H1 (cell line): ENCODE data around the gene EBF3. TPM values are rescaled to one million over a fixed set of nuclear protein-coding genes. Genes with fewer than 3 reads are reported as not detected.

Source experiments
- CTCF ChIA-PET: fragments of 300-600 bp; sonication (Branson Sonifier 250); formaldehyde crosslinking; loops from one replicate; lab custom pipeline; 2021; ENCODE audit not compliant: partially characterized antibody; lab: Charles Lee
- POLR2A ChIA-PET: fragments of 300-600 bp; sonication (Branson Sonifier 250); formaldehyde crosslinking; loops from one replicate; lab custom pipeline; 2021; ENCODE audit warnings: inconsistent platforms; ENCODE audit not compliant: partially characterized antibody; lab: Charles Lee
- DNase-seq, 2 experiments: peaks; one replicate each; pipeline versions ENCODE4 v3.0.0 to v3.0.0-alpha.2; 2010 to 2022; ENCODE audit warnings: low spot score in 2 of 2, low read depth in 1 of 2, mixed read lengths in 1 of 2
- FAIRE-seq: peaks from 2 replicates; lab custom pipeline; 2011; peaks lifted over from hg19 to GRCh38; lab: Jason Lieb, UNC
- H2AFZ ChIP-seq: 2 replicates; pipeline ENCODE4 v1.8.1; 2012; ENCODE audit warnings: low read length, inconsistent platforms
- H2AK5ac ChIP-seq: 2 replicates; pipeline ENCODE4 v1.6.1; 2013; ENCODE audit warnings: low read depth, low read length
- H2BK120ac ChIP-seq: replicated peaks from 2 replicates; pipeline ENCODE3; 2013; ENCODE audit warnings: low read depth, low read length, inconsistent platforms
- H2BK12ac ChIP-seq: 2 replicates; pipeline ENCODE4 v1.6.1; 2013; ENCODE audit warnings: low read depth, low read length
- H2BK15ac ChIP-seq: 2 replicates; pipeline ENCODE4 v1.6.1; 2013; ENCODE audit warnings: low read length
- H2BK20ac ChIP-seq: 2 replicates; pipeline ENCODE4 v1.6.1; 2013; ENCODE audit warnings: low read length
- H2BK5ac ChIP-seq: 2 replicates; pipeline ENCODE4 v1.6.1; 2013; ENCODE audit warnings: low read depth, low read length
- H3K14ac ChIP-seq: 2 replicates; pipeline ENCODE4 v1.6.1; 2013; ENCODE audit warnings: inconsistent platforms; ENCODE audit not compliant: insufficient read length
- H3K18ac ChIP-seq: 2 replicates; pipeline ENCODE4 v1.6.1; 2013; ENCODE audit warnings: low read length; ENCODE audit errors: extremely low read depth
- H3K23ac ChIP-seq: 2 replicates; pipeline ENCODE4 v1.6.1; 2013; ENCODE audit warnings: inconsistent platforms; ENCODE audit not compliant: insufficient read length
- H3K23me2 ChIP-seq: 2 replicates; pipeline ENCODE4 v1.6.1; 2013; ENCODE audit warnings: low read depth, low read length
- H3K27ac ChIP-seq: 2 replicates; pipeline ENCODE4 v1.6.1; 2011; ENCODE audit warnings: low read depth, low read length, inconsistent platforms
- H3K27me3 ChIP-seq, 4 experiments: replicated peaks in 1 of 4; 1 replicate in 1 of 4; 2 replicates in 3 of 4; pipeline versions ENCODE4 v1.6.1 to v1.8.1; 2011 to 2013; ENCODE audit warnings: low read length in 3 of 4, mild to moderate bottlenecking in 3 of 4, inconsistent platforms in 2 of 4, mixed read lengths in 2 of 4, moderate library complexity in 1 of 4; ENCODE audit not compliant: control insufficient read depth in 3 of 4, insufficient read depth in 3 of 4; ENCODE audit errors: extremely low read depth in 1 of 4
- H3K36me3 ChIP-seq, 4 experiments: 2 replicates each; pipeline versions ENCODE4 v1.6.1 to v1.8.1; 2011 to 2013; ENCODE audit warnings: mild to moderate bottlenecking in 4 of 4, low read length in 3 of 4, moderate library complexity in 2 of 4, control low read depth in 1 of 4, inconsistent platforms in 1 of 4; ENCODE audit not compliant: insufficient read depth in 4 of 4, control insufficient read depth in 2 of 4
- H3K4ac ChIP-seq: replicated peaks from 2 replicates; pipeline ENCODE3; 2013; ENCODE audit warnings: low read length, low read depth, mixed read lengths, inconsistent platforms; ENCODE audit not compliant: insufficient read length
- H3K4me1 ChIP-seq, 4 experiments: replicated peaks in 1 of 4; 1 replicate in 1 of 4; 2 replicates in 3 of 4; pipeline versions ENCODE4 v1.6.1 to v1.8.1; 2011 to 2013; ENCODE audit warnings: low read length in 3 of 4, inconsistent platforms in 2 of 4, mixed read lengths in 1 of 4; ENCODE audit not compliant: insufficient read depth in 4 of 4, control insufficient read depth in 3 of 4
- H3K4me2 ChIP-seq, 2 experiments: 2 replicates each; pipeline versions ENCODE4 v1.6.1 to v1.8.1; 2011 to 2013; ENCODE audit warnings: low read depth in 2 of 2, low read length in 2 of 2, control low read depth in 1 of 2, inconsistent platforms in 1 of 2, mild to moderate bottlenecking in 1 of 2; ENCODE audit not compliant: insufficient read depth in 1 of 2
- H3K4me3 ChIP-seq, 4 experiments: fragments of 200-600, 300-600 bp in 1 of 4; sonication (generic), shearing (Covaris generic), sonication (Bioruptor Twin) in 1 of 4; 2 replicates each; pipeline versions ENCODE4 v1.5.1 to v1.8.1; 2011 to 2016; ENCODE audit warnings: low read length in 4 of 4, low read depth in 3 of 4, control low read depth in 2 of 4, inconsistent platforms in 2 of 4, mild to moderate bottlenecking in 2 of 4, mixed read lengths in 1 of 4, moderate library complexity in 1 of 4; ENCODE audit not compliant: insufficient read depth in 2 of 4; ENCODE audit errors: extremely low read depth in 1 of 4
- H3K56ac ChIP-seq: replicated peaks from 2 replicates; pipeline ENCODE3; 2013; ENCODE audit warnings: low read depth, mild to moderate bottlenecking, mixed read lengths, low read length, inconsistent platforms; ENCODE audit not compliant: insufficient read length
- H3K79me1 ChIP-seq: 2 replicates; pipeline ENCODE4 v1.6.1; 2013; ENCODE audit warnings: low read depth, low read length, control low read depth
- H3K79me2 ChIP-seq, 2 experiments: 2 replicates each; pipeline versions ENCODE4 v1.6.1 to v1.8.1; 2012 to 2013; ENCODE audit warnings: low read length in 2 of 2, mild to moderate bottlenecking in 2 of 2, inconsistent platforms in 1 of 2; ENCODE audit not compliant: insufficient read depth in 2 of 2, control insufficient read depth in 1 of 2
- H3K9ac ChIP-seq, 4 experiments: replicated peaks in 1 of 4; 1 replicate in 1 of 4; 2 replicates in 3 of 4; pipeline versions ENCODE4 v1.6.1 to v1.8.1; 2011 to 2013; ENCODE audit warnings: low read depth in 3 of 4, low read length in 3 of 4, control low read depth in 2 of 4, mild to moderate bottlenecking in 2 of 4, moderate library complexity in 2 of 4, inconsistent platforms in 1 of 4; ENCODE audit errors: extremely low read depth in 1 of 4
- H3K9me3 ChIP-seq, 2 experiments: 2 replicates each; pipeline versions ENCODE4 v1.6.1 to v1.8.1; 2012 to 2013; ENCODE audit warnings: mild to moderate bottlenecking in 2 of 2, moderate library complexity in 2 of 2, control low read depth in 1 of 2, inconsistent platforms in 1 of 2, low read depth in 1 of 2, low read length in 1 of 2, mixed read lengths in 1 of 2; ENCODE audit not compliant: insufficient read depth in 2 of 2
- H4K20me1 ChIP-seq, 2 experiments: replicated peaks in 1 of 2; 2 replicates each; pipeline versions ENCODE3 to v1.8.1; 2011 to 2013; ENCODE audit warnings: inconsistent platforms in 2 of 2, low read length in 2 of 2, mild to moderate bottlenecking in 1 of 2; ENCODE audit not compliant: insufficient read depth in 2 of 2, control insufficient read depth in 1 of 2
- H4K5ac ChIP-seq: 2 replicates; pipeline ENCODE4 v1.6.1; 2013; ENCODE audit warnings: low read length, low read depth, mixed read lengths, inconsistent platforms; ENCODE audit not compliant: insufficient read length
- H4K8ac ChIP-seq: 2 replicates; pipeline ENCODE4 v1.8.0; 2013; ENCODE audit warnings: mild to moderate bottlenecking, moderate library complexity, low read length, inconsistent platforms; ENCODE audit not compliant: insufficient read depth; ENCODE audit errors: extremely low read depth
- H4K91ac ChIP-seq: replicated peaks from 2 replicates; pipeline ENCODE3; 2013; ENCODE audit warnings: low read length, mixed read lengths, inconsistent platforms; ENCODE audit not compliant: insufficient read length
- ATF2 ChIP-seq: IDR thresholded peaks from 2 replicates; pipeline ENCODE4 v1.6.1; 2012; ENCODE audit warnings: low read length, inconsistent platforms
- BACH1 ChIP-seq: IDR thresholded peaks from 2 replicates; pipeline ENCODE4 v1.6.1; 2012; ENCODE audit warnings: low read length, improper control_type of control experiment
- CBX5 ChIP-seq: fragments of 300-800, 300-1000 bp; sonication (generic); IDR thresholded peaks from 2 replicates; pipeline ENCODE4 v1.7.1; 2016; ENCODE audit warnings: antibody characterized with exemption, low read length, low read depth
- EP300 ChIP-seq, 2 experiments: IDR thresholded peaks; 1 replicate in 1 of 2; 2 replicates in 1 of 2; pipeline ENCODE4 v1.6.1; 2011 to 2012; ENCODE audit warnings: low read depth in 2 of 2, low read length in 2 of 2, mild to moderate bottlenecking in 2 of 2, borderline replicate concordance in 1 of 2, inconsistent platforms in 1 of 2, moderate library complexity in 1 of 2
- FOSL1 ChIP-seq: IDR thresholded peaks from 2 replicates; pipeline ENCODE4 v1.6.1; 2011; ENCODE audit warnings: mild to moderate bottlenecking, low read depth, low read length, moderate library complexity; ENCODE audit not compliant: insufficient read depth
- HDAC6 ChIP-seq: IDR thresholded peaks from one replicate; pipeline ENCODE4 v1.7.1; 2012; ENCODE audit warnings: low read depth, mild to moderate bottlenecking, inconsistent platforms, low read length, moderate library complexity
- MAFK ChIP-seq: IDR thresholded peaks from 2 replicates; pipeline ENCODE4 v1.6.1; 2012; ENCODE audit warnings: low read depth, mild to moderate bottlenecking, improper control_type of control experiment, low read length
- SIX5 ChIP-seq: IDR thresholded peaks from 2 replicates; pipeline ENCODE4 v1.6.1; 2011; ENCODE audit warnings: mild to moderate bottlenecking, low read depth, low read length
- SP1 ChIP-seq: IDR thresholded peaks from 2 replicates; pipeline ENCODE4 v1.6.1; 2011; ENCODE audit warnings: low read depth, low read length
- SP2 ChIP-seq: IDR thresholded peaks from 2 replicates; pipeline ENCODE4 v1.6.1; 2012; ENCODE audit warnings: mild to moderate bottlenecking, low read length, inconsistent platforms
- YY1 ChIP-seq: IDR thresholded peaks from 2 replicates; pipeline ENCODE4 v1.6.1; 2011; ENCODE audit warnings: low read depth, mild to moderate bottlenecking, low read length
- WGBS, 2 experiments: shearing (Covaris generic) in 1 of 2; methylation state at CpG; one replicate each; pipeline versions ENCODE4 v1.1.6 to v1.1.7; 2013 to 2015; ENCODE audit warnings: low lambda C conversion rate in 2 of 2, mixed read lengths in 2 of 2, inconsistent platforms in 1 of 2, low coverage in 1 of 2, missing lambda C conversion rate in 1 of 2; ENCODE audit not compliant: insufficient replicate concordance in 2 of 2, insufficient coverage in 1 of 2, insufficient read length in 1 of 2; ENCODE audit errors: extremely low coverage in 1 of 2, missing lambda C conversion rate in 1 of 2; 5-methylcytosine and 5-hydroxymethylcytosine counted together
- polyA plus RNA-seq, 7 experiments: library from polyadenylated mRNA; depleted of rRNA in 3 of 7; stranded (reverse) in 5 of 7; unstranded in 2 of 7; fragments of >200 nt in 5 of 7; fragments of 200-250 nt in 2 of 7; gene quantifications; 1 replicate in 5 of 7; 2 replicates in 1 of 7; 4 replicates in 1 of 7; pipeline versions ENCODE4 v1.2.1 to v1.2.3, GENCODE V29; 2011 to 2013; ENCODE audit warnings: missing spikeins in 2 of 7, mixed read lengths in 2 of 7
- total RNA-seq: library from RNA; stranded (reverse); fragmentation: NEBNext Ultra II Directional; extraction: Animal tissue kit (Norgen Biotek cat#: 25700); gene quantifications from 2 replicates; pipeline ENCODE4 v1.2.1, GENCODE V29; 2021

The EBF3 gene
- total and polyA plus RNA-seq, 2 of the 8 experiments (the other 6 are each of a cell fraction or from before 2014, with no cell fraction given): 0.08 to 0.26 TPM

GRCh38 chr10:129954492-129955315, 9.4 kb downstream of the EBF3 start:
- ChIA-PET POLR2A (no interaction called here), CTCF (interaction anchor here (0.6 to 1.5 kb wide), 2 partner anchors 10 to 298 kb away, joined by 3 to 4 read pairs; no protein-coding TSS in a partner anchor)
- no peak overlapping the region for H2BK20ac ChIP-seq
- DNase-seq (no peak), FAIRE-seq (no peak)
- TF ChIP-seq MAFK (no peak), YY1 (no peak), ATF2 (no peak), CBX5 (no peak), SIX5 (no peak), BACH1 (no peak), HDAC6 (no peak), FOSL1 (no peak), SP2 (no peak), SP1 (no peak), EP300 (IDR thresholded peaks at IDR 0.05; ENCODE audit: borderline replicate concordance in 1 of 2, low read depth in 2 of 2, low read length in 2 of 2) (no peak)
- no peaks in the 10 kb centered on the region for H3K79me1 ChIP-seq
- no peaks in the 10 kb centered on the region; a peak in 1 of 8 replicates for H3K36me3 ChIP-seq
- H2BK12ac ChIP-seq: no peak overlapping the region
- WGBS, 2 experiments: 85% methylated on average over 11 of the region's 11 CpGs; no CpG with 5 or more reads in 1 of the 2 experiments
- no peak overlapping the region for H4K8ac ChIP-seq
- H2AK5ac ChIP-seq: no peak overlapping the region
- H3K9me3 ChIP-seq: no peaks in the 10 kb centered on the region
- no peaks in the 10 kb centered on the region for H3K79me2 ChIP-seq
- no peak overlapping the region for H3K9ac ChIP-seq
- H3K18ac ChIP-seq: no peak overlapping the region
- no peak overlapping the region for H4K91ac ChIP-seq
- H3K27ac ChIP-seq: no peak overlapping the region
- peaks cover 27 to 69% (median 60%) of the 10 kb centered on the region in 4 experiments for H3K27me3 ChIP-seq
- H2AFZ ChIP-seq: no peak overlapping the region
- no peak overlapping the region for H3K23ac ChIP-seq
- H4K5ac ChIP-seq: no peak overlapping the region
- H3K4me1 ChIP-seq: peaks cover 14 to 22% (median 16%) of the 10 kb centered on the region in 4 experiments
- H2BK120ac ChIP-seq: no peak overlapping the region
- no peak overlapping the region for H3K4me2 ChIP-seq
- H3K4ac ChIP-seq: no peak overlapping the region
- H3K56ac ChIP-seq: no peak overlapping the region
- H3K23me2 ChIP-seq: peaks cover 2% of the 10 kb centered on the region; the same call in 1 of the 2 replicates
- H2BK5ac ChIP-seq: no peak overlapping the region
- no peak overlapping the region for H2BK15ac ChIP-seq
- H3K14ac ChIP-seq: no peak overlapping the region
- peaks cover 5 to 6% of the 10 kb centered on the region in 2 experiments for H4K20me1 ChIP-seq
- no peak overlapping the region for H3K4me3 ChIP-seq
